T-helper 1 cell treated with Interleukin-12 subunit alpha and Interleukin-12 subunit beta and Interleukin-4 antibody, amounts not matched to agents 30 ng/mL and 1 ng/mL, for 36 hours (primary cell): ENCODE results near the gene CD47. TPM values are rescaled to one million over a fixed set of nuclear protein-coding genes. Genes with fewer than 3 reads are reported as not detected.

ENCODE experiments used
- intact Hi-C: fragments of 100-400 bp; cut with micrococcal nuclease; formaldehyde crosslinking; loops from one replicate; pipeline ENCODE4 v1.15.1; 2024
- total RNA-seq: library from RNA; stranded (reverse); gene quantifications from 2 replicates; pipeline ENCODE4 v1.2.3, GENCODE V29; 2022

Gene CD47
- total RNA-seq, result 132 and 145 TPM in 2 replicates

- intact Hi-C loops, result loop anchor here (2.0 kb wide), 1 partner anchor 106 kb away; no protein-coding TSS in a partner anchor
These were observed at the start of gene CD47 for GRCh38 chr3:108090701-108091497. TSS of gene CD47 (minus strand) at chr3:108091031. CDS start at chr3:108090908, 123 bp downstream.

GRCh38 chr3:108137460-108137814 lies 46.6 kb upstream of the CD47 start:
- intact Hi-C loops, result no loop called here

GRCh38 chr3:108136561-108137459 lies 46.0 kb upstream of the CD47 start:
- intact Hi-C loops, result no loop called here

GRCh38 chr3:108134555-108134880 lies 43.7 kb upstream of the CD47 start:
- intact Hi-C loops, result loop anchor here (1.0 to 5.0 kb wide), 3 partner anchors 9 to 702 kb away; no protein-coding TSS in a partner anchor

- intact Hi-C loops, result loop anchor here (1.0 to 5.0 kb wide), 3 partner anchors 9 to 702 kb away; no protein-coding TSS in a partner anchor
These were observed 43.2 kb upstream of the CD47 start for GRCh38 chr3:108133858-108134554.

GRCh38 chr3:108133048-108133369 lies 42.2 kb upstream of the CD47 start:
- intact Hi-C loops, result loop anchor here (5.0 kb wide), 1 partner anchor 701 kb away; no protein-coding TSS in a partner anchor

- intact Hi-C loops, result loop anchor here (5.0 kb wide), 1 partner anchor 699 kb away; no protein-coding TSS in a partner anchor
These were observed 40.8 kb upstream of the CD47 start for GRCh38 chr3:108131475-108132134.

- intact Hi-C loops, result loop anchor here (5.0 kb wide), 1 partner anchor 699 kb away; no protein-coding TSS in a partner anchor
These were observed 40.1 kb upstream of the CD47 start for GRCh38 chr3:108130701-108131474.

- intact Hi-C loops, result loop anchor here (5.0 kb wide), 1 partner anchor 698 kb away; no protein-coding TSS in a partner anchor
These were observed 39.4 kb upstream of the CD47 start for GRCh38 chr3:108130236-108130635.

GRCh38 chr3:108127301-108127988 lies 36.6 kb upstream of the CD47 start:
- intact Hi-C loops, result loop anchor here (5.0 kb wide), 3 partner anchors 530 to 695 kb away; partner anchors contain the start of genes BBX and TRAT1

- intact Hi-C loops, result loop anchor here (5.0 kb wide), 3 partner anchors 529 to 696 kb away; partner anchors contain the start of genes BBX and TRAT1
These were observed 35.5 kb upstream of the CD47 start for GRCh38 chr3:108126348-108126747.

GRCh38 chr3:108125550-108126071 lies 34.8 kb upstream of the CD47 start:
- intact Hi-C loops, result loop anchor here (1.0 to 5.0 kb wide), 10 partner anchors 9 to 697 kb away; partner anchors contain the start of genes BBX, IFT57 and TRAT1

- intact Hi-C loops, result loop anchor here (1.0 to 5.0 kb wide), 10 partner anchors 9 to 697 kb away; partner anchors contain the start of genes BBX, IFT57 and TRAT1
These were observed 34.3 kb upstream of the CD47 start for GRCh38 chr3:108125153-108125543.

GRCh38 chr3:108124337-108125152 lies 33.7 kb upstream of the CD47 start:
- intact Hi-C loops, result loop anchor here (1.0 to 5.0 kb wide), 12 partner anchors 10 to 698 kb away; partner anchors contain the start of genes BBX, CIP2A, DZIP3 and IFT57

GRCh38 chr3:108123326-108123725 lies 32.5 kb upstream of the CD47 start:
- intact Hi-C loops, result no loop called here

GRCh38 chr3:108122276-108122675 lies 31.4 kb upstream of the CD47 start:
- intact Hi-C loops, result no loop called here

GRCh38 chr3:108119398-108120104 lies 28.7 kb upstream of the CD47 start:
- intact Hi-C loops, result no loop called here
